Measurements from ENCODE around the gene CC2D1B.

- no peak for TF ChIP-seq CREB1 (IDR thresholded peaks at IDR 0.05; ENCODE audit: low read depth)
- no peak for TF ChIP-seq FOXM1 (IDR thresholded peaks at IDR 0.05; ENCODE audit: borderline replicate concordance, low read depth)
- TF ChIP-seq, protein P1, sequence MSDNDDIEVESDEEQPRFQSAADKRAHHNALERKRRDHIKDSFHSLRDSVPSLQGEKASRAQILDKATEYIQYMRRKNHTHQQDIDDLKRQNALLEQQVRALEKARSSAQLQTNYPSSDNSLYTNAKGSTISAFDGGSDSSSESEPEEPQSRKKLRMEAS (IDR thresholded peaks at IDR 0.05) = no peak
- no peak for TF ChIP-seq CEBPB (IDR thresholded peaks at IDR 0.05)
- no peak for TF ChIP-seq NFIC (IDR thresholded peaks at IDR 0.05)
- no peak for TF ChIP-seq EP300 (IDR thresholded peaks at IDR 0.05; ENCODE audit: borderline replicate concordance)
- TF ChIP-seq TCF12 (IDR thresholded peaks at IDR 0.05; ENCODE audit: low read depth) = no peak
These were observed 10.6 kb downstream of the CC2D1B start for GRCh38 chr1:52355436-52355835.
